Measurements from ENCODE around the gene LIPT2. TPM values are rescaled to one million over a fixed set of nuclear protein-coding genes. Genes with fewer than 3 reads are reported as not detected.

Gene LIPT2
- total RNA-seq, 1 experiment from 2014 or later = 5.8 TPM

GRCh38 chr11:74487875-74488274 is 5.6 kb downstream of the LIPT2 start:
- no peak overlapping the region for H2AFZ ChIP-seq
- H3K4me1 ChIP-seq (replicated peaks; ENCODE audit: insufficient read depth) = peaks cover 9% of the 10 kb centered on the region
- intact Hi-C loops (cut with micrococcal nuclease; ENCODE audit: unreplicated experiment) = no loop called here
- H3F3A ChIP-seq (ENCODE audit: insufficient read depth, low read depth) = peaks cover 7% of the 10 kb centered on the region; the same call in 1 of the 2 replicates
- no peaks in the 10 kb centered on the region for H3K9me2 ChIP-seq (ENCODE audit: insufficient read depth)
- H3K4me2 ChIP-seq = no peak overlapping the region
- no peaks in the 10 kb centered on the region for H4K20me1 ChIP-seq (ENCODE audit: insufficient read depth)
- H3K27ac ChIP-seq = no peak overlapping the region
- H3K9me3 ChIP-seq (ENCODE audit: insufficient read depth, low read depth) = no peaks in the 10 kb centered on the region
- H3K36me3 ChIP-seq (ENCODE audit: low read depth) = 0 out of 2 replicates have a peak, but pooled peaks cover 4% of the 10 kb centered on the region
- no peaks in the 10 kb centered on the region for H3K27me3 ChIP-seq (ENCODE audit: insufficient read depth, low read depth)
- CTCF ChIA-PET = no interaction called here
- H3K4me3 ChIP-seq = no peak overlapping the region
- no peak for DNase-seq
- no peaks in the 10 kb centered on the region for H3K79me2 ChIP-seq (ENCODE audit: low read depth)
- peak; percentile 42; the same call in 1 of the 2 replicates for TF ChIP-seq CTCF (conservative IDR thresholded peaks at IDR 0.05)
- TF ChIP-seq EZH2 (IDR thresholded peaks at IDR 0.05; ENCODE audit: low read depth) = no peak
- no TSS peak for BruUV-seq (replicated peaks)
- POLR2A ChIA-PET (ENCODE audit: unreplicated experiment) = interaction anchor here (0.6 kb wide), 1 partner anchor 105 kb away, joined by 5 read pairs; the partner anchor contains the start of gene POLD3

- Histone ChIP-seq H3F3A (ENCODE audit: insufficient read depth, low read depth) (no peaks in the 10 kb centered on the region; the same call in 1 of the 2 replicates), H4K20me1 (ENCODE audit: insufficient read depth) (no peaks in the 10 kb centered on the region), H3K4me3 (no peak overlapping the region), H2AFZ (no peak overlapping the region), H3K4me1 (replicated peaks; ENCODE audit: insufficient read depth) (no peaks in the 10 kb centered on the region), H3K4me2 (no peak overlapping the region), H3K9me3 (ENCODE audit: insufficient read depth, low read depth) (no peaks in the 10 kb centered on the region), H3K9me2 (ENCODE audit: insufficient read depth) (no peaks in the 10 kb centered on the region), H3K27ac (no peak overlapping the region), H3K79me2 (ENCODE audit: low read depth) (no peaks in the 10 kb centered on the region), H3K36me3 (ENCODE audit: low read depth) (no peaks in the 10 kb centered on the region), H3K27me3 (ENCODE audit: insufficient read depth, low read depth) (no peaks in the 10 kb centered on the region)
- POLR2A ChIA-PET (ENCODE audit: unreplicated experiment) = no interaction called here
- BruUV-seq (replicated peaks) = no TSS peak
- DNase-seq = no peak
- TF ChIP-seq CTCF (conservative IDR thresholded peaks at IDR 0.05) (no peak), EZH2 (IDR thresholded peaks at IDR 0.05; ENCODE audit: low read depth) (no peak)
- CTCF ChIA-PET = no interaction called here
- intact Hi-C loops (cut with micrococcal nuclease; ENCODE audit: unreplicated experiment) = no loop called here
Observed at GRCh38 chr11:74485868-74486267, 7.7 kb downstream of the LIPT2 start.

GRCh38 chr11:74480688-74481417 is 12.7 kb downstream of the LIPT2 start:
- H3K27ac ChIP-seq = no peak overlapping the region
- H3K4me3 ChIP-seq = no peak overlapping the region
- no peaks in the 10 kb centered on the region for H3K36me3 ChIP-seq (ENCODE audit: low read depth)
- intact Hi-C loops (cut with micrococcal nuclease; ENCODE audit: unreplicated experiment) = no loop called here
- ChIA-PET POLR2A (ENCODE audit: unreplicated experiment) (interaction anchor here (0.7 to 0.8 kb wide), 2 partner anchors 13 to 1598 kb away, joined by 3 to 6 read pairs; partner anchors contain the start of gene LIPT2), CTCF (no interaction called here)
- H2AFZ ChIP-seq = no peak overlapping the region
- H3K4me2 ChIP-seq = no peak overlapping the region
- no peaks in the 10 kb centered on the region for H3K79me2 ChIP-seq (ENCODE audit: low read depth)
- no peak for DNase-seq
- TF ChIP-seq EZH2 (IDR thresholded peaks at IDR 0.05; ENCODE audit: low read depth) (no peak), CTCF (conservative IDR thresholded peaks at IDR 0.05) (no peak)
- no peaks in the 10 kb centered on the region for H4K20me1 ChIP-seq (ENCODE audit: insufficient read depth)
- no peaks in the 10 kb centered on the region for H3F3A ChIP-seq (ENCODE audit: insufficient read depth, low read depth)
- no peaks in the 10 kb centered on the region for H3K4me1 ChIP-seq (replicated peaks; ENCODE audit: insufficient read depth)
- no peaks in the 10 kb centered on the region for H3K9me3 ChIP-seq (ENCODE audit: insufficient read depth, low read depth)
- BruUV-seq (replicated peaks) = no TSS peak
- H3K9me2 ChIP-seq (ENCODE audit: insufficient read depth) = no peaks in the 10 kb centered on the region
- H3K27me3 ChIP-seq (ENCODE audit: insufficient read depth, low read depth) = no peaks in the 10 kb centered on the region
